Colonic mucosa (tissue), 4 donors: ENCODE measurements around the gene BRIP1. TPM values are rescaled to one million over a fixed set of nuclear protein-coding genes. Genes with fewer than 3 reads are reported as not detected.

ENCODE experiments used
- DNase-seq: peaks from one replicate; pipeline ENCODE4 v3.0.0-alpha.2; 2020
- H3K27ac ChIP-seq: fragments of 200-600 bp; one replicate; pipeline ENCODE4 v1.8.0; 2021
- H3K27me3 ChIP-seq: fragments of 200-600 bp; one replicate; pipeline ENCODE4 v1.8.0; 2021
- H3K36me3 ChIP-seq: fragments of 200-600 bp; one replicate; pipeline ENCODE4 v1.8.0; 2021
- H3K4me1 ChIP-seq: fragments of 200-600 bp; one replicate; pipeline ENCODE4 v1.8.0; 2021; ENCODE audit warnings: mild to moderate bottlenecking
- H3K4me3 ChIP-seq: fragments of 200-600 bp; one replicate; pipeline ENCODE4 v1.8.0; 2021
- H3K9ac ChIP-seq, 2 donors: one replicate each; pipeline ENCODE4 v1.7.0; 2013; ENCODE audit warnings: control low read depth in 2 of 2, low read depth in 2 of 2, low read length in 2 of 2
- H3K9me3 ChIP-seq: fragments of 200-600 bp; one replicate; pipeline ENCODE4 v1.8.0; 2021
- intact Hi-C: fragments of 100-400 bp; cut with DNase I; formaldehyde crosslinking; loops from one replicate; pipeline ENCODE4 v1.14.1; 2022
- total RNA-seq, 2 donors: library from RNA; stranded (reverse); fragmentation: NEBNext Ultra II Directional in 1 of 2; extraction: Animal tissue kit (Norgen Biotek cat#: 25700) in 1 of 2; gene quantifications; one replicate each; pipeline ENCODE4 v1.2.1, GENCODE V29; 2021
- TF ChIP-seq, protein P1 (sequence below): fragments of 200-600 bp; IDR thresholded peaks from one replicate; pipeline ENCODE4 v1.8.0; 2022; ENCODE audit warnings: antibody characterized with exemption, mild to moderate bottlenecking
- donor health status: healthy.
- donor health status: DM: no; HTN: no; CAD: no.
- donor health status: DM: no; HTN: no; CAD: no.

BRIP1 gene
- total RNA-seq, 2 donors from 2014 or later: 3.3 to 10.1 TPM

DNA sequence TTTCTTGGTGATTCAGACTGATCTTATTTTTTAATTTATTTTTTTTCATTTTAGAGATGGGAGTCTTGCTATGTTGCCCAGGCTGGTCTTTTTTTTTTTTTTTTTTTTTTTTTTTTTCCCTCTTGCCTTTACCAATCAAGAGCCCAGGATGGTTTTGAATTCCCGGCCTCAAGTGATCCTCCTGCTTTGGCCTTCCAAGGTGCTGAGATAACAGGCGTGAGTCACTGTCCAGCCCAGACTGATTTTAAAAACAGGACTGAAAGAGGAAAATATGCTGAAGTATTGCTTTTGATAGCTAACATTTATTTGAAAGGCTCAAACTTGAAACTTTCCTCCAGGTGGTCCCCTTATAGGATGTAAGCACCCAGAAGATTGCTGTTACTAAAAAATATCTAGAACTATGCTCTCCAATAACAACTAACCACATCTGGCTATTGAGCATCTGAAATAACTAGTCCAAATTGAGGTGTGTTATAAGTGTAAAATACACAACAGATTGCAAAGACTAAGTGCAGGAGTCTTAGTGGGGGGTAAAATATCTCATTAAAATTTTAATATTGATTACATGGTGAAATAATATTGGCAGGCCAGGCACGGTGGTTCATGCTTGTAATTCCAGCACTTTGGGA lies 15.8 kb upstream of the BRIP1 start:
- H3K36me3 ChIP-seq: no peaks in the 10 kb centered on the region
- H3K4me1 ChIP-seq: no peaks in the 10 kb centered on the region
- no peaks in the 10 kb centered on the region for H3K9me3 ChIP-seq
- no peak for DNase-seq
- no peak overlapping the region for H3K27ac ChIP-seq
- H3K4me3 ChIP-seq: no peak overlapping the region
- no peak overlapping the region for H3K9ac ChIP-seq
- intact Hi-C loops: no loop called here
- H3K27me3 ChIP-seq: no peaks in the 10 kb centered on the region
- TF ChIP-seq, protein P1, sequence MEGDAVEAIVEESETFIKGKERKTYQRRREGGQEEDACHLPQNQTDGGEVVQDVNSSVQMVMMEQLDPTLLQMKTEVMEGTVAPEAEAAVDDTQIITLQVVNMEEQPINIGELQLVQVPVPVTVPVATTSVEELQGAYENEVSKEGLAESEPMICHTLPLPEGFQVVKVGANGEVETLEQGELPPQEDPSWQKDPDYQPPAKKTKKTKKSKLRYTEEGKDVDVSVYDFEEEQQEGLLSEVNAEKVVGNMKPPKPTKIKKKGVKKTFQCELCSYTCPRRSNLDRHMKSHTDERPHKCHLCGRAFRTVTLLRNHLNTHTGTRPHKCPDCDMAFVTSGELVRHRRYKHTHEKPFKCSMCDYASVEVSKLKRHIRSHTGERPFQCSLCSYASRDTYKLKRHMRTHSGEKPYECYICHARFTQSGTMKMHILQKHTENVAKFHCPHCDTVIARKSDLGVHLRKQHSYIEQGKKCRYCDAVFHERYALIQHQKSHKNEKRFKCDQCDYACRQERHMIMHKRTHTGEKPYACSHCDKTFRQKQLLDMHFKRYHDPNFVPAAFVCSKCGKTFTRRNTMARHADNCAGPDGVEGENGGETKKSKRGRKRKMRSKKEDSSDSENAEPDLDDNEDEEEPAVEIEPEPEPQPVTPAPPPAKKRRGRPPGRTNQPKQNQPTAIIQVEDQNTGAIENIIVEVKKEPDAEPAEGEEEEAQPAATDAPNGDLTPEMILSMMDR: no peak

GRCh38 chr17:61878520-61878919 lies 15.2 kb upstream of the BRIP1 start:
- H3K36me3 ChIP-seq: no peaks in the 10 kb centered on the region
- H3K9ac ChIP-seq: no peak overlapping the region
- no peaks in the 10 kb centered on the region for H3K9me3 ChIP-seq
- no peak for DNase-seq
- intact Hi-C loops: no loop called here
- H3K4me1 ChIP-seq: no peaks in the 10 kb centered on the region
- no peaks in the 10 kb centered on the region for H3K27me3 ChIP-seq
- no peak overlapping the region for H3K27ac ChIP-seq
- H3K4me3 ChIP-seq: no peak overlapping the region
- TF ChIP-seq, protein P1: no peak

DNA sequence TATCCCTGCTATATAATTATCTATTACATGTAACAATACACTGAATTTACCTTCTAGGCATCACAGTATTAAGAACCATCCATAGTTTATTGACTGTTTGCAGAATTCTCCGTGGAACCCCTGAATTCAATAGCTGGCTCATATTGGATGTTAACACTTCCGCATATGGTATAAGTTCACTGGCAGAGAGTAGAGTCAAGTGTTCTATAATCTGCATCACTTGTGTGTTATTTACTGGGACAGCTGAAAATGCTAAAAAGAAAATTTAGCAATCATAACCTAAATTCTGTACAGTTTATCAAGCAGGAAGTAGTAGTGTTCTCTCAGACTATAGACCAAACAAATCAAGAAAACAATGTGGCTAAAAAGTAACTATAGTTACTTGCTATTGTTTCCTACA lies 14.5 kb upstream of the BRIP1 start:
- TF ChIP-seq, protein P1: no peak
- Histone ChIP-seq H3K27me3 (no peaks in the 10 kb centered on the region), H3K4me1 (no peaks in the 10 kb centered on the region), H3K36me3 (no peaks in the 10 kb centered on the region), H3K27ac (no peak overlapping the region), H3K9me3 (no peaks in the 10 kb centered on the region), H3K4me3 (no peak overlapping the region), H3K9ac (no peak overlapping the region)
- intact Hi-C loops: no loop called here
- DNase-seq: no peak

DNA sequence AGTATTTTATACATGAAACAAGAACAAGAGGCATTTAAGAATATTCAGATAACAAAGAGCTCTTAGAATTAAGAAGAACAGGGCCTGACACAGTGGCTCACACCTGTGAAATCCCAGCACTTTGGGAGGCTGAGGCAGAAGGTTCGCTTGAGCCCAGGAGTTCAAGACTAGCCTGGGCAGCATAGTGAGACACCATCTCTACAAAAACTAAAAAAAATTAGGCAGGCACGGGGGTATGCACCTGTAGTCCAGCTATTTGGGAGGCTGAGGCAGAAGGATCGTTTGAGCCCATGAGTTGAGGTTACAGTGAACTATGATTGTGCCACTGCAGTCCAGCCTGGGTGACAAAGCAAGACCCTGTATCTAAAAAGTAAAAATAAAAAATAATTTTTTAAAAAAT lies 12.5 kb upstream of the BRIP1 start:
- Histone ChIP-seq H3K4me3 (no peak overlapping the region), H3K9me3 (no peaks in the 10 kb centered on the region), H3K9ac (no peak overlapping the region), H3K27ac (no peak overlapping the region), H3K4me1 (no peaks in the 10 kb centered on the region), H3K27me3 (no peaks in the 10 kb centered on the region), H3K36me3 (no peaks in the 10 kb centered on the region)
- TF ChIP-seq, protein P1: no peak
- intact Hi-C loops: no loop called here
- no peak for DNase-seq

GRCh38 chr17:61875285-61875684 lies 12.0 kb upstream of the BRIP1 start:
- Histone ChIP-seq H3K36me3 (no peaks in the 10 kb centered on the region), H3K4me1 (no peaks in the 10 kb centered on the region), H3K9me3 (no peaks in the 10 kb centered on the region), H3K4me3 (no peak overlapping the region), H3K27ac (no peak overlapping the region), H3K27me3 (no peaks in the 10 kb centered on the region), H3K9ac (no peak overlapping the region)
- no peak for DNase-seq
- TF ChIP-seq, protein P1: no peak
- intact Hi-C loops: no loop called here
